IMR-90 (cell line): ENCODE results near the gene VIT. TPM values are rescaled to one million over a fixed set of nuclear protein-coding genes. Genes with fewer than 3 reads are reported as not detected.

Experiments used
- ATAC-seq: fragments of 200-7000 bp; cut with Tn5 transposase; 2 replicates; pipeline ENCODE4 v1.9.1; 2020; ENCODE audit warnings: low read depth, mild to moderate bottlenecking, moderate library complexity
- BruUV-seq: library from RNA; stranded (reverse); fragments of 400-500 nt; replicated peaks from 2 replicates; lab custom pipeline; 2021; lab: Mats Ljungman, UMichigan
- CTCF ChIA-PET: fragments of 300-600 bp; formaldehyde crosslinking; extraction: SDS; loops from one replicate; lab custom pipeline; 2021; ENCODE audit warnings: antibody characterized with exemption; lab: Yijun Ruan, JAX
- POLR2A ChIA-PET: fragments of 300-600 bp; sonication (Branson Sonifier 250); formaldehyde crosslinking; loops from one replicate; lab custom pipeline; 2022; ENCODE audit warnings: antibody characterized with exemption; ENCODE audit not compliant: unreplicated experiment; lab: Charles Lee
- DNase-seq: peaks from one replicate; pipeline ENCODE4 v3.0.0; 2013
- H2AFZ ChIP-seq: replicated peaks from 2 replicates; pipeline ENCODE3; 2013; ENCODE audit warnings: low read length, mild to moderate bottlenecking; ENCODE audit not compliant: poor library complexity
- H2AK5ac ChIP-seq: 2 replicates; pipeline ENCODE4 v1.6.1; 2013; ENCODE audit warnings: low read depth, low read length, inconsistent platforms
- H2AK9ac ChIP-seq: replicated peaks from 2 replicates; pipeline ENCODE3; 2013; ENCODE audit warnings: mild to moderate bottlenecking, low read depth, low read length, moderate library complexity; ENCODE audit not compliant: poor library complexity
- H2BK120ac ChIP-seq: 2 replicates; pipeline ENCODE4 v1.6.1; 2013; ENCODE audit warnings: low read depth, low read length, inconsistent platforms
- H2BK15ac ChIP-seq: 3 replicates; pipeline ENCODE4 v1.6.1; 2013; ENCODE audit warnings: low read depth, low read length, inconsistent platforms
- H2BK20ac ChIP-seq: 2 replicates; pipeline ENCODE4 v1.6.1; 2013; ENCODE audit warnings: low read depth, mild to moderate bottlenecking, inconsistent platforms, low read length, moderate library complexity
- H2BK5ac ChIP-seq: 2 replicates; pipeline ENCODE4 v1.6.1; 2013; ENCODE audit warnings: mild to moderate bottlenecking, low read depth, low read length, inconsistent platforms; ENCODE audit not compliant: poor library complexity, severe bottlenecking
- H3K14ac ChIP-seq: replicated peaks from 2 replicates; pipeline ENCODE4 v1.6.1; 2013; ENCODE audit warnings: low read depth, low read length, inconsistent platforms
- H3K18ac ChIP-seq: 2 replicates; pipeline ENCODE4 v1.6.1; 2013; ENCODE audit warnings: low read depth, low read length, control low read depth
- H3K23ac ChIP-seq: 2 replicates; pipeline ENCODE4 v1.6.1; 2013; ENCODE audit warnings: low read depth, low read length, inconsistent platforms
- H3K27ac ChIP-seq: 2 replicates; pipeline ENCODE4 v1.5.1; 2013; ENCODE audit warnings: mild to moderate bottlenecking, control low read depth, low read length; ENCODE audit not compliant: insufficient read depth
- H3K27me3 ChIP-seq: 2 replicates; pipeline ENCODE4 v1.6.1; 2013; ENCODE audit warnings: low read length; ENCODE audit not compliant: control insufficient read depth, insufficient read depth
- H3K36me3 ChIP-seq: 2 replicates; pipeline ENCODE4 v1.6.1; 2013; ENCODE audit warnings: low read length, mixed read lengths; ENCODE audit not compliant: control insufficient read depth, insufficient read depth
- H3K4ac ChIP-seq: 2 replicates; pipeline ENCODE4 v1.6.1; 2013; ENCODE audit warnings: low read depth, low read length, inconsistent platforms
- H3K4me1 ChIP-seq: 2 replicates; pipeline ENCODE4 v1.6.1; 2013; ENCODE audit warnings: low read length, mixed read lengths; ENCODE audit not compliant: control insufficient read depth, insufficient read depth
- H3K4me2 ChIP-seq: 2 replicates; pipeline ENCODE4 v1.6.1; 2013; ENCODE audit warnings: low read depth, mild to moderate bottlenecking, control low read depth, low read length, moderate library complexity
- H3K4me3 ChIP-seq: 2 replicates; pipeline ENCODE4 v1.5.1; 2013; ENCODE audit warnings: low read depth, mild to moderate bottlenecking, control low read depth, low read length, moderate library complexity; ENCODE audit not compliant: insufficient read depth
- H3K56ac ChIP-seq: 2 replicates; pipeline ENCODE4 v1.6.1; 2013; ENCODE audit warnings: low read length, inconsistent platforms; ENCODE audit not compliant: insufficient read depth; ENCODE audit errors: extremely low read depth
- H3K79me1 ChIP-seq, 2 experiments: 2 replicates each; pipeline ENCODE4 v1.6.1; 2013; ENCODE audit warnings: low read length in 2 of 2, inconsistent platforms in 1 of 2, low read depth in 1 of 2
- H3K9ac ChIP-seq: 2 replicates; pipeline ENCODE4 v1.6.1; 2013; ENCODE audit warnings: low read depth, low read length, control low read depth
- H3K9me1 ChIP-seq: 2 replicates; pipeline ENCODE4 v1.6.1; 2013; ENCODE audit warnings: low read length, inconsistent platforms; ENCODE audit not compliant: insufficient read depth
- H3K9me3 ChIP-seq: 2 replicates; pipeline ENCODE4 v1.6.1; 2013; ENCODE audit warnings: low read length; ENCODE audit not compliant: control insufficient read depth, insufficient read depth
- H4K20me1 ChIP-seq: 2 replicates; pipeline ENCODE4 v1.6.1; 2013; ENCODE audit warnings: low read length, inconsistent platforms; ENCODE audit not compliant: insufficient read depth
- H4K5ac ChIP-seq: 2 replicates; pipeline ENCODE4 v1.6.1; 2013; ENCODE audit warnings: mild to moderate bottlenecking, low read depth, low read length, control low read depth
- H4K8ac ChIP-seq, 2 experiments: 2 replicates each; pipeline ENCODE4 v1.6.1; 2013; ENCODE audit warnings: low read depth in 2 of 2, low read length in 2 of 2, control low read depth in 1 of 2, inconsistent platforms in 1 of 2
- H4K91ac ChIP-seq: 2 replicates; pipeline ENCODE4 v1.6.1; 2013; ENCODE audit warnings: low read depth, low read length, inconsistent platforms; ENCODE audit not compliant: insufficient read depth
- BHLHE40 ChIP-seq: fragments of 150-350 bp; IDR thresholded peaks from 2 replicates; pipeline ENCODE4 v1.6.1; 2016; ENCODE audit warnings: mild to moderate bottlenecking, low read depth, low read length
- CHD1 ChIP-seq: IDR thresholded peaks from 2 replicates; pipeline ENCODE4 v1.6.1; 2012; ENCODE audit warnings: low read depth, low read length, improper control_type of control experiment
- CTCF ChIP-seq: conservative IDR thresholded peaks from 2 replicates; pipeline ENCODE4 v1.5.1; 2012; ENCODE audit warnings: mild to moderate bottlenecking, low read depth, low read length, improper control_type of control experiment
- ELK1 ChIP-seq: fragments of 150-350 bp; IDR thresholded peaks from 2 replicates; pipeline ENCODE4 v1.6.1; 2016; ENCODE audit warnings: low read depth, mild to moderate bottlenecking, low read length, moderate library complexity, borderline replicate concordance
- FOS ChIP-seq: fragments of 150-350 bp; IDR thresholded peaks from 2 replicates; pipeline ENCODE4 v1.6.1; 2016; ENCODE audit warnings: low read depth, low read length
- MAFK ChIP-seq: IDR thresholded peaks from 2 replicates; pipeline ENCODE4 v1.6.1; 2012; ENCODE audit warnings: low read depth, low read length, improper control_type of control experiment
- MXI1 ChIP-seq: IDR thresholded peaks from 2 replicates; pipeline ENCODE4 v1.6.1; 2012; ENCODE audit warnings: low read depth, mild to moderate bottlenecking, low read length, moderate library complexity, borderline replicate concordance
- POLR2A ChIP-seq: IDR thresholded peaks from 2 replicates; pipeline ENCODE4 v1.6.1; 2012; ENCODE audit warnings: mild to moderate bottlenecking, low read depth, low read length
- RCOR1 ChIP-seq: IDR thresholded peaks from 2 replicates; pipeline ENCODE4 v1.6.1; 2012; ENCODE audit warnings: mild to moderate bottlenecking, low read length, improper control_type of control experiment; ENCODE audit not compliant: insufficient replicate concordance
- RFX5 ChIP-seq: IDR thresholded peaks from 2 replicates; pipeline ENCODE4 v1.8.0; 2012; ENCODE audit warnings: low read depth, mild to moderate bottlenecking, low read length, moderate library complexity
- SMC3 ChIP-seq: fragments of 150-350 bp; IDR thresholded peaks from 2 replicates; pipeline ENCODE4 v1.6.1; 2016; ENCODE audit warnings: low read depth, mild to moderate bottlenecking, antibody characterized with exemption, low read length, moderate library complexity
- WGBS, 2 experiments: methylation state at CpG; one replicate each; pipeline versions ENCODE4 v1.1.5 to v1.1.7; 2013; ENCODE audit warnings: missing lambda C conversion rate in 2 of 2; ENCODE audit not compliant: insufficient read length in 1 of 2; ENCODE audit errors: extremely low coverage in 2 of 2; 5-methylcytosine and 5-hydroxymethylcytosine counted together
- dilution Hi-C: fragments of 300-500 bp; cut with HindIII; formaldehyde crosslinking; loops from one replicate; pipeline ENCODE4 v1.14.3; 2018; ENCODE audit warnings: low sequenced_read_pairs; ENCODE audit not compliant: unreplicated experiment
- in situ Hi-C: fragments of 300-500 bp; cut with MboI; formaldehyde crosslinking; loops from 3 replicates; pipeline ENCODE4 v1.14.3; 2019; ENCODE audit warnings: low sequenced_read_pairs, inconsistent platforms, mixed read lengths
- intact Hi-C: fragments of 100-400 bp; cut with micrococcal nuclease; formaldehyde crosslinking; loops from 2 replicates; pipeline ENCODE4 v1.10.0; 2022
- polyA plus RNA-seq, 3 experiments: library from polyadenylated mRNA; depleted of rRNA; stranded (reverse); fragments of >200 nt; gene quantifications; 2 replicates each; pipeline ENCODE4 v1.2.3, GENCODE V29; 2012; ENCODE audit warnings: low replicate concordance in 1 of 3
- total RNA-seq: library from RNA; depleted of rRNA; stranded (reverse); fragments of >200 nt; gene quantifications from 2 replicates; pipeline ENCODE4 v1.2.3, GENCODE V29; 2012
- TF ChIP-seq, protein P1 (sequence below): fragments of 150-350 bp; IDR thresholded peaks from 2 replicates; pipeline ENCODE4 v1.6.1; 2017; ENCODE audit warnings: mild to moderate bottlenecking, antibody characterized with exemption, low read length, low read depth

VIT gene
- total and polyA plus RNA-seq, 2 of the 4 experiments (the other 2 are of a cell fraction), result under 0.01 TPM; not detected in 1

GRCh38 chr2:36775261-36775660 is 78.8 kb downstream of the VIT start:
- Histone ChIP-seq H3K9me3 (no peaks in the 10 kb centered on the region), H2BK5ac (no peak overlapping the region), H2AFZ (no peak overlapping the region), H3K56ac (no peak overlapping the region), H4K5ac (no peak overlapping the region), H3K4me3 (no peak overlapping the region), H2AK5ac (no peak overlapping the region), H2BK15ac (no peak overlapping the region), H3K4me1 (no peaks in the 10 kb centered on the region), H3K4ac (no peak overlapping the region), H3K14ac (no peak overlapping the region), H3K36me3 (no peaks in the 10 kb centered on the region), H3K9ac (no peak overlapping the region), H3K27me3 (peaks cover 26% of the 10 kb centered on the region), H4K8ac (no peak overlapping the region), H4K20me1 (no peaks in the 10 kb centered on the region), H3K4me2 (no peak overlapping the region), H3K27ac (no peak overlapping the region), H2BK120ac (no peak overlapping the region), H2BK20ac (no peak overlapping the region), H3K9me1 (no peaks in the 10 kb centered on the region), H4K91ac (no peak overlapping the region), H3K79me1 (no peaks in the 10 kb centered on the region), H3K23ac (no peak overlapping the region), H3K18ac (no peak overlapping the region), H2AK9ac (no peak overlapping the region)
- ChIA-PET CTCF (interaction anchor here (1.3 kb wide), 1 partner anchor 10 kb away, joined by 11 read pairs; no protein-coding TSS in a partner anchor), POLR2A (no interaction called here)
- DNase-seq (no peak), ATAC-seq (no peak)
- in situ Hi-C loops (no loop called here), intact Hi-C loops (no loop called here), dilution Hi-C loops (no loop called here)
- TF ChIP-seq SMC3 (no peak), MAFK (no peak), FOS (no peak), BHLHE40 (no peak), RCOR1 (no peak), ELK1 (no peak), RFX5 (no peak), MXI1 (no peak), CHD1 (no peak), CTCF (no peak), POLR2A (no peak)
- TF ChIP-seq, protein P1, sequence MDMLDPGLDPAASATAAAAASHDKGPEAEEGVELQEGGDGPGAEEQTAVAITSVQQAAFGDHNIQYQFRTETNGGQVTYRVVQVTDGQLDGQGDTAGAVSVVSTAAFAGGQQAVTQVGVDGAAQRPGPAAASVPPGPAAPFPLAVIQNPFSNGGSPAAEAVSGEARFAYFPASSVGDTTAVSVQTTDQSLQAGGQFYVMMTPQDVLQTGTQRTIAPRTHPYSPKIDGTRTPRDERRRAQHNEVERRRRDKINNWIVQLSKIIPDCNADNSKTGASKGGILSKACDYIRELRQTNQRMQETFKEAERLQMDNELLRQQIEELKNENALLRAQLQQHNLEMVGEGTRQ, result no peak
- BruUV-seq, result no TSS peak
- WGBS, 2 experiments, result no CpG with 5 or more reads among the region's 3 CpGs
